ENCODE data around the gene RAPGEF6. TPM values are rescaled to one million over a fixed set of nuclear protein-coding genes. Genes with fewer than 3 reads are reported as not detected.
A peak's percentile ranks its signal among the peaks of the same experiment; 100 is the strongest.
"Not testable (repeated sequence)": the region's sequence is repeated elsewhere in the genome, so short reads cannot be mapped to it uniquely, and the experiment has no call there.

RAPGEF6 gene
- total RNA-seq, 1 experiment from 2014 or later, result 27.6 TPM

- Histone ChIP-seq H3K4me1 (peaks cover 21% of the 10 kb centered on the region), H3K36me3 (peaks cover 3% of the 10 kb centered on the region), H3K27ac (no peak overlapping the region), H3K9me3 (replicated peaks) (no peaks in the 10 kb centered on the region), H3K4me3 (no peak overlapping the region), H3K27me3 (no peaks in the 10 kb centered on the region)
- DNase-seq, result no peak
Measured at GRCh38 chr5:131384173-131384572, 250.9 kb downstream of the RAPGEF6 start.

GRCh38 chr5:131382407-131383395, 252.3 kb downstream of the RAPGEF6 start:
- Histone ChIP-seq H3K27me3 (no peaks in the 10 kb centered on the region), H3K4me3 (no peak overlapping the region), H3K36me3 (no peaks in the 10 kb centered on the region; the same call in 1 of the 2 replicates), H3K27ac (no peak overlapping the region), H3K9me3 (replicated peaks) (no peaks in the 10 kb centered on the region), H3K4me1 (peaks cover 22% of the 10 kb centered on the region)
- peak in 1 of 2 experiments; percentile 46 for DNase-seq

- H3K27ac ChIP-seq, result no peak overlapping the region
- no peak for DNase-seq
- no peaks in the 10 kb centered on the region; the same call in 1 of the 2 replicates for H3K36me3 ChIP-seq
Measured at GRCh38 chr5:131381777-131382176, 253.3 kb downstream of the RAPGEF6 start.

GRCh38 chr5:131381021-131381420, 254.0 kb downstream of the RAPGEF6 start:
- Histone ChIP-seq H3K4me3 (no peak overlapping the region), H3K4me1 (peaks cover 14% of the 10 kb centered on the region), H3K27ac (no peak overlapping the region), H3K9me3 (replicated peaks) (no peaks in the 10 kb centered on the region), H3K27me3 (no peaks in the 10 kb centered on the region), H3K36me3 (no peaks in the 10 kb centered on the region)
- DNase-seq, result no peak

More at GRCh38 chr5:131381777-131382176, 253.3 kb downstream of the RAPGEF6 start:
- H3K4me1 ChIP-seq, result peaks cover 21% of the 10 kb centered on the region
- no peaks in the 10 kb centered on the region for H3K27me3 ChIP-seq
- H3K9me3 ChIP-seq (replicated peaks), result no peaks in the 10 kb centered on the region
- H3K4me3 ChIP-seq, result no peak overlapping the region

- not testable (repeated sequence) for DNase-seq; H3K9me3 ChIP-seq (replicated peaks); H3K4me3 ChIP-seq; H3K27me3 ChIP-seq; H3K36me3 ChIP-seq; H3K27ac ChIP-seq
- peaks cover 14% of the 10 kb centered on the region for H3K4me1 ChIP-seq
Measured at GRCh38 chr5:131380238-131380637, 254.8 kb downstream of the RAPGEF6 start.

GRCh38 chr5:131379723-131380122, 255.3 kb downstream of the RAPGEF6 start:
- Histone ChIP-seq H3K27me3 (no peaks in the 10 kb centered on the region), H3K4me3 (no peak overlapping the region), H3K9me3 (replicated peaks) (no peaks in the 10 kb centered on the region), H3K4me1 (peaks cover 14% of the 10 kb centered on the region), H3K36me3 (no peaks in the 10 kb centered on the region), H3K27ac (peak overlapping the region; percentile 52)
- DNase-seq, result peak; percentile 6 to 33

GRCh38 chr5:131378721-131379541, 256.1 kb downstream of the RAPGEF6 start:
- DNase-seq, result no peak
- no peak overlapping the region for H3K4me3 ChIP-seq
- H3K27ac ChIP-seq, result peak overlapping the region; percentile 52
- H3K36me3 ChIP-seq, result no peaks in the 10 kb centered on the region
- no peaks in the 10 kb centered on the region for H3K9me3 ChIP-seq (replicated peaks)
- H3K4me1 ChIP-seq, result peaks cover 14% of the 10 kb centered on the region
- no peaks in the 10 kb centered on the region for H3K27me3 ChIP-seq

- DNase-seq, result no peak
- Histone ChIP-seq H3K36me3 (no peaks in the 10 kb centered on the region), H3K27me3 (no peaks in the 10 kb centered on the region), H3K4me1 (peaks cover 14% of the 10 kb centered on the region), H3K27ac (no peak overlapping the region), H3K9me3 (replicated peaks) (no peaks in the 10 kb centered on the region), H3K4me3 (no peak overlapping the region)
Measured at GRCh38 chr5:131377785-131378325, 257.2 kb downstream of the RAPGEF6 start.

- Histone ChIP-seq H3K4me3 (no peak overlapping the region), H3K27me3 (no peaks in the 10 kb centered on the region), H3K4me1 (peaks cover 14% of the 10 kb centered on the region), H3K36me3 (no peaks in the 10 kb centered on the region), H3K9me3 (replicated peaks) (no peaks in the 10 kb centered on the region), H3K27ac (no peak overlapping the region)
- DNase-seq, result no peak
Measured at GRCh38 chr5:131377346-131377745, 257.7 kb downstream of the RAPGEF6 start.

GRCh38 chr5:131375351-131375750, 259.7 kb downstream of the RAPGEF6 start:
- H3K9me3 ChIP-seq (replicated peaks), result no peaks in the 10 kb centered on the region
- H3K4me1 ChIP-seq, result peaks cover 13% of the 10 kb centered on the region
- H3K27me3 ChIP-seq, result no peaks in the 10 kb centered on the region
- no peaks in the 10 kb centered on the region for H3K36me3 ChIP-seq
- H3K4me3 ChIP-seq, result no peak overlapping the region
- DNase-seq, result no peak
- no peak overlapping the region for H3K27ac ChIP-seq

Other genes with a start within 250 kb of the RAPGEF6 start
- gene FNIP1, start 161.8 kb upstream of the RAPGEF6 start, total RNA-seq (2014; rRNA removed; shearing (Covaris generic)), result 23.1 and 28.6 TPM in 2 replicates

Measured in SJCRH30 (cell line).